HG03378 (cell line): ENCODE results near the gene SPC24.
A peak's percentile ranks its signal among the peaks of the same experiment; 100 is the strongest.
"Not testable (repeated sequence)": the region's sequence is repeated elsewhere in the genome, so short reads cannot be mapped to it uniquely, and the experiment has no call there.

Experiments used
- ATAC-seq: cut with Tn5 transposase; IDR thresholded peaks from one replicate; pipeline ENCODE4 v1.9.1; 2021; ENCODE audit warnings: mild to moderate bottlenecking, moderate library complexity; ENCODE audit not compliant: unreplicated experiment

Gene SPC24

DNA sequence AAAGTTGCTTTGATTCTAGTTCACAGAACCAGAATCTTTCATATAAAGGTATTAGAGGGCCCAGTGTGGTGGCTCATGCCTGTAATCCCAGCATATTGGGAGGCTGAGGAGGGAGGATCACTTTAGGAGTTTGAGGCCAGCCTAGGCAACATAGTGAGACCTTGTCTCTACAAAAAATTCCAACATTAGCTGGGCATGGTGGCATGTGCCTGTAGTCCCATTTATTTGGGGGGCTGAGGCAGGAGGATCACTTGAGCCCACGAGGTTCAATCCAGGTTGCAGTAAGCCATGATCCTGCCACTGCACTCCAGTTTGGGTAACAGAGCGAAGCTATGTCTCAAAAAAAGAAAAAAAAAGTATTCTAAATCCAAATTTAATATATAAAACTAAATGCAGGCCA lies 57.3 kb downstream of the SPC24 start:
- no peak for ATAC-seq

DNA sequence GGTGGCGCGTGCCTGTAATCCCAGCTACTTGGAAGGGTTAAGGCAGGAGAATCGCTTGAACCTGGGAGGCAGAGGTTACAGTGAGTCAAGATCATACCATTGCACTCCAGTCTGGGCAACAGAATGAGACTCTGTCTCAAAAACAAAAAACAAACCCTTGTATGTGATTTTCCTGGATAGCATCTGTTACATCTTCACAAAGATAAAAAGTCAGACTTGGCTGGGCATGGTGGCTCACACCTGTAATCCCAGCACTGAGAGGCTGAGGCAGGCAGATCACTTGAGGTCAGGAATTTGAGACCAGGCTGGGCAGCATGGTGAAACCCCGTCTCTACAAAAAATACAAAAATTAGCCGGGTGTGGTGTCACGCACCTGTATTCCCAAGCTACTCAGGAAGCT lies 58.2 kb downstream of the SPC24 start:
- ATAC-seq, result not testable (repeated sequence)

- peak; percentile 39 for ATAC-seq
Observed at GRCh38 chr19:11096210-11096841, 59.3 kb downstream of the SPC24 start.
